AG09319 (cell line): ENCODE results near the gene NFIB.

Experiments
- DNase-seq: peaks from one replicate; pipeline ENCODE4 v3.0.0-alpha.2; 2010; ENCODE audit warnings: low read depth; ENCODE audit errors: extremely low read depth
- TF ChIP-seq, protein P1 (sequence below): IDR thresholded peaks from 2 replicates; pipeline ENCODE4 v1.5.1; 2011; ENCODE audit warnings: low read depth, mild to moderate bottlenecking, inconsistent platforms, low read length, moderate library complexity

Gene NFIB

DNA sequence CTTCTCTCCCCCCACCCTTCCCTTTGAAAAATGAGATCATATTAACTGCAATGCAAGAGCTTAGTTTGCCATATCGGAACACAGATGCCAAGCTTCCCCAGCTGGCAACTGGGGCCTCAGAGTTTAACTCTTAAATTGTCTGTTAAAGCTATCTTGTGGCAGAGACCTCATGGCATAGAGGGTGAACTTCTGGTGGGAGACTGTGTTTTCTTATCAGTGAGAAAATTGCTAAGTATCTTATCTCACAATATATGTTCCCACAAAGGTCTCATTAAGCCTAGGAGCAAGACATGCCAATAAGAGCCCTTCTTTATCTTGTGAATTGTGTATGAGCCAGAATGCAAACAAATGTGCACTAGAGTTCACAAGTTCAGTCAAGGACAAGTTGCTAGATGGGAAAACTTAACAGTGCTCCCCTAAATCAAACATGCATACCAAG is 12.3 kb downstream of the NFIB start:
- no peak for DNase-seq
- TF ChIP-seq, protein P1, sequence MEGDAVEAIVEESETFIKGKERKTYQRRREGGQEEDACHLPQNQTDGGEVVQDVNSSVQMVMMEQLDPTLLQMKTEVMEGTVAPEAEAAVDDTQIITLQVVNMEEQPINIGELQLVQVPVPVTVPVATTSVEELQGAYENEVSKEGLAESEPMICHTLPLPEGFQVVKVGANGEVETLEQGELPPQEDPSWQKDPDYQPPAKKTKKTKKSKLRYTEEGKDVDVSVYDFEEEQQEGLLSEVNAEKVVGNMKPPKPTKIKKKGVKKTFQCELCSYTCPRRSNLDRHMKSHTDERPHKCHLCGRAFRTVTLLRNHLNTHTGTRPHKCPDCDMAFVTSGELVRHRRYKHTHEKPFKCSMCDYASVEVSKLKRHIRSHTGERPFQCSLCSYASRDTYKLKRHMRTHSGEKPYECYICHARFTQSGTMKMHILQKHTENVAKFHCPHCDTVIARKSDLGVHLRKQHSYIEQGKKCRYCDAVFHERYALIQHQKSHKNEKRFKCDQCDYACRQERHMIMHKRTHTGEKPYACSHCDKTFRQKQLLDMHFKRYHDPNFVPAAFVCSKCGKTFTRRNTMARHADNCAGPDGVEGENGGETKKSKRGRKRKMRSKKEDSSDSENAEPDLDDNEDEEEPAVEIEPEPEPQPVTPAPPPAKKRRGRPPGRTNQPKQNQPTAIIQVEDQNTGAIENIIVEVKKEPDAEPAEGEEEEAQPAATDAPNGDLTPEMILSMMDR = no peak

GRCh38 chr9:14301006-14301405 is 12.9 kb downstream of the NFIB start:
- TF ChIP-seq, protein P1 = no peak

GRCh38 chr9:14300588-14300987 is 13.4 kb downstream of the NFIB start:
- TF ChIP-seq, protein P1 = no peak

More at GRCh38 chr9:14301006-14301405, 12.9 kb downstream of the NFIB start:
- DNase-seq = no peak

DNA sequence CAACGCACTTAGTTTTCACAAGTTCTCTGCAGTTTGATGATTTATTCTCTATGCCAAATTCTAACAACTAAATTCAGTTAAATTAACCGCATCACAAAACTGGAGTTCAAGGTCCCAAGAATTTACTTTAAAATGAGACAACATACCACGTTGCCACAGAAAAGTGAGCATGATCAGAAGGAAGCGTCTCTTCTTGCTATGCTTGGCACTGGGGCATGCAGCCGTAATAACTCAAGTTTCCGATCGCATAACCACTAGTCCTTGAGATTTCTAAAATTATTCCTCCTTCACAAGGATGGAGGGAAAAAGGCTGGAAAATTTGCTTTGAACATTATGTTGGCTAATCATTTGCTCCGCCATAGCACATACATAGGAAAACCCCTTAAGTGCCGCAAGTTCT is 13.9 kb downstream of the NFIB start:
- TF ChIP-seq, protein P1 = no peak
- DNase-seq = no peak

More at GRCh38 chr9:14300588-14300987, 13.4 kb downstream of the NFIB start:
- DNase-seq = no peak

GRCh38 chr9:14298601-14299022 is 15.3 kb downstream of the NFIB start:
- no peak for DNase-seq
- TF ChIP-seq, protein P1 = no peak

DNA sequence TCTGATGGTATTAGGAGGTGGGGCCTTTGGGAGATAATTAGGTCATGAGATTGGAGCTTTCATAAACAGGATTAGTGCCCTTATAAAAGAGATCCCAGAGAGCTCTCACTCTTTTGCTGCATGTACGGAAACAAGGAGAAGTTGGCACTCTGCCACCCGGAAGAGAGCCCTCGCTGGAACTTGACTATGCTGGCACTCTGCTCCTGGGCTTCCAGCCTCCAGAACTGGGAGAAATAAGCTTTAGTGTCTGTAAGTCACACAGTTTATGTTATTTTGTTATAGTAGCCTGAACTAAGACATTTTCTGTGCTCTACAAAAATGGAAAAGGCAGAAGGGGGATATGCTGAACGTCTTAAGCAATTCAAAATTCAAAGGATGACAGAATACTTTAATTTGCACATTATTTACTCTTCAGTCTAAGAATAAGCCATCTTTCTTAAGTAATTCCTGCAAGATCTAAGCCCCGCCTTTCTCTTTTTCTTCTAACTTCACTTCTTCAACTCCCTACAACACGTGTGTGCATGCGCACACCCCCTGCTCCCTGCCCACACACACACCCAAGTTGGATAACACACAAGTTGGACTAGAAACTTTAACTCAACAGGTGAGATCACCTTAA is 17.3 kb downstream of the NFIB start:
- no peak for DNase-seq
- TF ChIP-seq, protein P1 = no peak

- TF ChIP-seq, protein P1 = no peak
- no peak for DNase-seq
Observed at GRCh38 chr9:14294659-14295058, 19.3 kb downstream of the NFIB start.
